Fibroblast of the conjunctiva (primary cell): Measurements from ENCODE around the gene KCNMB3.
"Not testable (repeated sequence)": the region's sequence is repeated elsewhere in the genome, so short reads cannot be mapped to it uniquely, and the experiment has no call there.

Experiments
- DNase-seq: peaks from one replicate; pipeline ENCODE4 v3.0.0-alpha.2; 2010; ENCODE audit warnings: low read depth

KCNMB3 gene

DNA sequence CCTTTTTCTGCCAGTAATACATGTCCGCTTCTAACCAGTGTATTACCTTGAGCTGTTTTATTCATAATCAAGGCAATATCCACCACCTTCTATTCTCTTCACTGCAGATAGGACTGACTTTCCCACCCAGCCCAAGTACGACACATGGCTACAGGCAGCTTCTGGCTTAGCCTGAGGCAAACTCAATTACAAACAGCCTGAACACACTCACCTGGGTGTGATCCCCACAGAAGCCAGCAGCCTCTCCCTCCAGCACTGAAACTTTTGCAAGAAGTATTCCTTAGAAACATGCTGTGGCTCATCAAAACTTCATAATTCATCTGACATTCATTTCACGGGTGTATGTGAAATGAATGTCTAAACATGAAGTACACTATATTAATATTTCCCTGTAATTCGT lies 13.5 kb upstream of the KCNMB3 start:
- DNase-seq, result no peak

DNA sequence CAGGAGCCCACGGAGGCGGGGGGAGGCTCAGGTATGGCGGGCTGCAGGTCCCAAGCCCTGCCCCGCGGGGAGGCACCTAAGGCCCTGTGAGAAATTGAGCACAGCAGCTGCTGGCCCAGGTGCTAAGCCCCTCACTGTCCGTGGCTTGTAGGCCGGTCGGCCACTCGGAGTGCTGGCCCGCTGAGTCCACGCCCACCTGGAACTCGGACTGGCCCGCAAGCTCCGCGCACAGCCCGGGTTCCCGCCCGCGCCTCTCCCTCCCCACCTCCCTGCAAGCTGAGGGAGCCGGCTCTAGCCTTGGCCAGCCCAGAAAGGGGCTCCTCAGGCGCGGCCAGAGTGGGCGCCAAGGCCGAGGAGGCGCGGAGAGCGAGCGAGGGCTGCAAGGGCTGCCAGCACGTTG lies 12.2 kb upstream of the KCNMB3 start:
- no peak for DNase-seq

DNA sequence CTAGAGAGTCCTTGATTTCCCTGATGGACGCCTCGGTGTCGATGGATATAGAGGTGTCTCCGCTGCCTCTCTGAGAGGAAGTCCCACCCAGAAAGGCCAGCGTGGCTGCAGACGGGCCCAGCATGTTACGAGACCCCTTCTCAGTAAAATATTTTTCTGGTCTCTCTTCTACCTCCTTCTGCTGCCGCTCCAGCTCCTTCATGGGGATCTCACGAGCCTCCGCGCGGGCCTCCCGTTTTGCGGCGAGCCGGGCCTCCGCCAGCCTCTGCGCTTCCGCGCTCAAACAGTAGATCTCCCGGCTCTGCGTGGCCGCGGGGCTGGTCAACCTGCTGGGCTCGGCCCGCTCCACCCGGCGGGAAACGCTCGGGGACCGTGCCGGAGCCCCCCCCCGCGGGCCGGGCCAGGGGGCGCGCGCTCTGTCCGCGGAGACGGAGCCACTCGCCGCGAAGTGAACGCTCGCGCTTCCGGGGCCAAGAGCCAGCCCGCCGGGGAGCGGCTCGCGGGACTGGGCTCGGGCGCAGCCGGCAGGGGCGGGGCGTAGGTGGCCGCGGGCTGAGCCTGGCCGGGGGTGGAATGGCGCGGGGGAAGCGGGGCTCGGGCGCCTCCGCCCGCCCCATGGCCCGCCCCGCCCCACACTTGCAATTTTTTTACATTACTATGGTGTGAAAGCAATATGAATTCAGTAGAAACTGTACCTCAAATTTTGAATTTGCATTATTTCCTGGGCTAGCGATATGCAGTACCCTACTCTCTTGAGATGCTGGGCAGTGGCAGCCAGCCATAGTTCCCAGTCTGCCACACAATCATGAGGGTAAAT lies 10.2 kb upstream of the KCNMB3 start:
- peak; percentile 28 for DNase-seq

DNA sequence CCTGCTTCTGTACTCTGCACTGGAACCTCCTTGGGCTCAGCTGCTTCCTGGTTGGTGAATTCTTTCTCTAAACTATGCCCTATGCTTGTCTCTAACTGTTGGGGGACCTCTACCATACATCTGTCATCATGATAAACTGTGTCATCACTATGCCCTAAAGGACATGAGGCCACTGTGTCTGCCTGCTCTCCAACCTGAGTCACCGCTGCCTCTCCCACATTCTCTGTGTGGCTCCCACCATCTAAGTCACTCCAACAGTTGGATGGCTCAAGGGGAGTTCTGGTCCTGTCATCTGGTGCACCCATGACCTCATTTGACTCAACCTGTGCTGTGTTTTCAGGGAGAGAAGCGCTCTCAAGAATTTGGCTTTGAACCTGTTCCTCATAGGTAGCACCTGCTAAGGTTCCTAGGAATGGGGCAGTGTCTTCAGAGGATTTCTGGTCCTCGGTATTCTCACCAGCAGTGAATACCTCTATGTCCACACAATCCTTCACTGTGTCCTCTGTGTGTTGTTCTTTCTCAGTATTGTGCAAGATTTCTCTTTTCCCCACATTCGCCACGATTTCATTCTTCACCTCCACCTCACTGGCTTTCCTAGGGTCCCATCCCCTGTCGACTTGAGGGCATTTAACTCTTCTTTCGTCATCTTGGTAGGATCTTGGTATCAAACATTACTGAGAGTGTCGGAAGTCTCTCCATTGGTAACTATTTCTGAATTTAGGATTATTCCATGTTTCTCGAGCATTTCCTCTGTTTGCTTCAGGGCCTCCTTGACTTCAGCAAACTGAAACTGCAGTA lies 9.2 kb upstream of the KCNMB3 start:
- DNase-seq, result not testable (repeated sequence)

DNA sequence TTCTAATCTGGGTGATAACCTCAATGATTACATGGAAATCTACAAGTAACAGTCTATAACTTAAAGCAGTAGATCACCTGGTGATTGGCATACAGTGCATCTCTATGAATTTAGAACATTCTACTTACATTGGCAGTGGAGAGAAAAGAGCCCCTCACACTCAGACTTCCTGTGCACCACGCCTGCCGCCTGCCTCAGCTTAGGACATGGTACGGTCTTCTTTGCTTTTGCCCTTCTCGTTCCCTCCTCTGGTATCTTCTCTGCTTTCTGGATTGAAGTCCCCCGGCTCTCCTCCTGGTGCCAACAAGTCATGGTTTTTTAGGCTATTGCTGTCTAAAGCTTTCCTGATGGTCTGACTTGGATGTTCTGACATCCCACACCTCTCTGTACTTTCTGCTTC lies 7.9 kb upstream of the KCNMB3 start:
- DNase-seq, result no peak

DNA sequence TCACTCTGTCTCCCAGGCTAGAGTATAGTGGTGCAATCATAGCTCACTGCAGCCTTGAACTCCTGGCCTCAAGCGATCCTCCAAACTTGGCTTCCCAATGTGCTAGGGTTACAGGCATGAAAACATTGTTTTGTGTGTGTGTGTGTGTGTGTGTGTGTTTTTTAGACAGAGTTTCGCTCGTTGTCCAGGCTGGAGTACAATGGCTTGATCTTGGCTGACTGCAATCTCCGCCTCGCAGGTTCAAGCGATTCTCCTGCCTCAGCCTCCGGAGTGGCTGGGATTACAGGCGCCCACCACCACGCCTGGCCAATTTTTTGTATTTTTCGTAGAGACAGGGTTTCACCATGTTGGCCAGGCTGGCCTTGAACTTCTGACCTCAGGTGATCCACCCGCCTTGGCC lies 6.8 kb upstream of the KCNMB3 start:
- DNase-seq, result not testable (repeated sequence)

DNA sequence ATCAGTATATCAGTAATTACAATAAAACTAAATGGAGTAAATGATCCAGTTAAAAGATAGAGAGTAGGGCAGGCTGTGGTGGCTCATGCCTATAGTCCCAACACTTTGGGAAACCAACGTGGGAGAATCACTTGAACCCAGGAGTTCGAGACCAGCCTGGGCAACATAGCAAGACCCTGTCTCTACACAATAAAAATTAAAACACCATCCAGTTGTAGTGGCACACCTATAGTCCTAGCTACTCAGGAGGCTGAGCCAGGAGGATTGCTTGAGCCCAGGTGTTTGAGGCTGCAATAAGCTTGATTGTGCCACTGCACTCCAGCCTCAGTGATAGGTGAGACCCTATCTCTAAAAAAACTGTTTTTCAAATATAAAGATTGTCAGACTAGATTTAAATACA lies 5.9 kb upstream of the KCNMB3 start:
- no peak for DNase-seq

DNA sequence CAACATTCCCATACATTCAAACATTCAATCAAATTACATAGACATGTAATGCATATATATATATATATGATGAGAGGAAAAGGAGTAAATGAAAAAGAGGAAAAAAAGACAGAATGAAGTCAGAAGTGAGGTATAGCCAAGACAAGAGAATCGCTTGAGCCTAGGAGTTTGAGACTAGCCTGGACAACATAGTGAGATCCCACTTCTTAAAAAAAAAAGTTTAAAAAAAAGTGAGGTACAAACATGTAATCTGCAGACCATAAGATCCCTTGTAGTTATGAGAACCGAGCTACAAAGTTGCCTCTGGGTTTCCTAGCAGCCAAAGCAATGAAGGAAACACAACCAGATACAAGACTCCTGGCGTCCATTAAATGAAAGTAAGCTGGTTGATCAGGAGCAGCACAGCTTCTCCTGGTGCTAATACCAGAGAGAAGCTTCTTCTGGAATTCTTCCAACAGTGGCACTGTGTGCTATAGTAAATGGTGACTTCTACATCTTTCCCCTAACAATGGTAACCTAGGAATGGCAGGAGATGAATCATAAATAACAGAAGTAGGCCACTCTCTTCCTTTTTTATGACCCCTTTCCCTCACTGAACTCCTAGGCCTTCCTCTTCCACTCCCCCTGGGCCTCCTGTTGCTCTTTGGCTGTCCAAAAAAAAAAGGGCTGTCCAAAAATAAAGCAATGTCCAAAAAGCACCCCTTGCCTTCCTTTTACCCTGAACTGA lies 3.5 kb downstream of the KCNMB3 start:
- DNase-seq, result no peak

DNA sequence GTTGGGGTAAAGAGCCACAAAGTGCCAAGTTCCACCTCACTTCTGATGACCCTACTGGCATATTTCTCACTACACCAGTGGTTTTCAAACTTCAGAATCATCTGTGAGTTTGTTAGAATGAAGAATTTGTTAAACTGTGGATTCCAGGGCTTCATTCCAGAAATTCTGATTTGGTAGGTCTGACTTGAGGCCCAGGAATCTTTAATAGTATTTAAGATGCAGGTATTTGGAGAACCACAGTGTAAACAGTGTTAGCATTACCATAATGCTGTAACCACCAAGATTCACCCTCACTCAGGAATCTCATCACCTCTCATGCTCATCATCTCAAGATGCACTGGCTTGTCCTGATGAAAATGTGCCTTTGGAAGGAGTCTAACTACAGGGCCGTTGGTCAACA lies 6.0 kb downstream of the KCNMB3 start:
- DNase-seq, result no peak

DNA sequence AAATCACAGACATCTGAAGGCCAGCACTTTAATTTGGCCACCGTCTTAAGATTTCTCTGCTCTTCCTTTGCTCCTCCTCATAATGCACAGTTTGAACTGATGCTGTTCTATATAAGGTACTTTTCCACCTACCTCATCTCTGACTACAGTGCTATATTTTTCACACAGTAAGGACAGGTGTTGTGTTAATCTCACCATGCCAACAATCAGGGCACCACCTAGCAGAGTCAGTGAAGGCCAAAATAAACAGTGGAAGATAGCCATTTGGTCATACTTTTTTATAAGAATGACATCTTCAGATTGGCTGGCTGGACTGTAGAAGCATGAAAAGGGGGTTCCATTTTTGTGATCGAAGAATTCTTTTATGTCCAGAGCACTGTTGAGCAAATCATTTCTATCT lies 8.1 kb downstream of the KCNMB3 start:
- not testable (repeated sequence) for DNase-seq

DNA sequence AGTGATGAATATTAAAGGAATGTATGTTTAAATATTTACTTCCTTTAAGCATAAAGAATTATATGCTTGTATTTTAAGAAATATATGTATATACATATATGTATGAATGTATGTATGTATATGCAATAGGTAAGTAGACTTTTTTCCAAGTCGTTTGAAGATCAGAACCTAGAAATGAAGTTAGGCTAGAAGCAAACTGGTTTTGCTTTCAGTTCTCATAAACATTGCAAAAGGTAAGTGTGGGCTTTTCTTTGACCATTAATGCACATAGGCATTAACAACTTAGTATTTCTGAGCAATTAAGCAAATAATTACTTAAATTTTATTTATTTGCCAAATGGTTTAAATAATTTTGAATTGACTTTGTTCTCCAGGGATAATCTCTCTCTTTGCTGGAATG lies 10.6 kb downstream of the KCNMB3 start:
- DNase-seq, result not testable (repeated sequence)

DNA sequence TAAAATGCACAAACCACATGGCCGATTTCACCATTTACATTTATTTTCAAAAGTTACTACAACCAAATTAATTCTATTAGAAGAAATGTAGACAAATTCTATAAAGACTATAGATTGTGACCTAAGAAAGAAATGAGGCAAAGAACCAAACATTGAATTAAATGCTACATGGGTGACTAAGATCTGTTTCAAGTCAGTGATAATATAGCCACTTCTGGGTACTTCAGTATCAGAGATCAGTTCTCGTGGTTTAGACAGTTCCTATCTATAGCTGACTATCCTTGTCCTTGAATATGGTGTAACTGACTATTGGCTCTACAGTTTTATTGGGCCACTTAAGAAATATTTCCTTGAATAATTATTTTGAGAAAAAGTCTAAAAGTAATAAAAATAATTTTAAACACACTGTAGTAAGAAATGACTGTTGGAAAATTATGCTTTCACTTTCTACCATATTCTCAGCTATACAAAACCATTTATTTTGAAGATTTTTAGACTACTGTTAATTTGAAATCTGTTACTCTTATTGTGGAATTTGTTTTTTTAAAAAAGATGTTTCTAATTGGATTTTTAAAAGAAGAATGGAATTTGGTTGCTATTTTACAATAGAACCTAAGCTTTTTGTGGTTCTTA lies 14.1 kb downstream of the KCNMB3 start:
- no peak for DNase-seq

DNA sequence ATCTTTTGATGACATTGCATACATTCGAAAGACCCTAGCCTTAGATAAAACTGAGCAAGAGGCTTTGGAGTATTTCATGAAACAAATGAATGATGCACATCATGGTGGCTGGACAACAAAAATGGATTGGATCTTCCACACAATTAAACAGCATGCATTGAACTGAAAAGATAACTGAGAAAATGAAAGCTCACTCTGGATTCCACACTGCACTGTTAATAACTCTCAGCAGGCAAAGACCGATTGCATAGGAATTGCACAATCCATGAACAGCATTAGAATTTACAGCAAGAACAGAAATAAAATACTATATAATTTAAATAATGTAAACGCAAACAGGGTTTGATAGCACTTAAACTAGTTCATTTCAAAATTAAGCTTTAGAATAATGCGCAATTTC lies 16.7 kb downstream of the KCNMB3 start:
- DNase-seq, result no peak

DNA sequence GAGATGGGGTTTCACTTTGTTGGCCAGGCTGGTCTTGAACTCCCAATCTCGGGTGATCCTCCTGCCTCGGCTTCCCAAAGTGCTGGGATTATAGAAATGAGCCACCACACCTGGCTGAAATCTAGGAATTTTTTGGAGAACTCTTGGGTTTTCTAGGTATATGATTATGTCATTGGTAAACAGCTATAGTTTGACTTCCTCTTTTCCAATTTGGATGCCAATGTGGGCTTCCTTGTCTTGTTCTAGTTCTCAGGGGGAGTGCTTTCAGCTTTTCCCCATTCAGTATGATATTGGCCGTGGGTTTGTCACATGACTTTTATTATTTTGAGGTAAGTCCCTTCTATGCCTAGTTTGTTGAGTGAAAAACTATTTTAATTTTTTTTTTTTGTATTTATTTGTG lies 17.9 kb downstream of the KCNMB3 start:
- no peak for DNase-seq

DNA sequence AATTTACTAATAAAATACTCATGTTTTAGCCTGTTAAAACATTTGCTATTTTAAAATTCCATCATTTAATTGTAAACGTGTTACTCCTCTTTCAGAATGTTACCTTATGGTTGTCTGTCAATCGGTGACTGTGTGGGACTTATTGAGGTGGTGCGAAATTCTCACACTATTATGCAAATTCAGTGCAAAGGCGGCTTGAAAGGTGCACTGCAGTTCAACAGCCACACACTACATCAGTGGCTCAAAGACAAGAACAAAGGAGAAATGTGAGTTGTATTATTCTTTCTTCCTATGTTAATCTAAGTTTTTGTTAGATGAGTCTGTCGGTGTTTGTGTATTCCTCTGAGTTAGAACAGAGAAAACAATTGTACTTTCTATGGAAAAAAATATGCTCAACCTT lies 21.7 kb downstream of the KCNMB3 start:
- DNase-seq, result no peak

DNA sequence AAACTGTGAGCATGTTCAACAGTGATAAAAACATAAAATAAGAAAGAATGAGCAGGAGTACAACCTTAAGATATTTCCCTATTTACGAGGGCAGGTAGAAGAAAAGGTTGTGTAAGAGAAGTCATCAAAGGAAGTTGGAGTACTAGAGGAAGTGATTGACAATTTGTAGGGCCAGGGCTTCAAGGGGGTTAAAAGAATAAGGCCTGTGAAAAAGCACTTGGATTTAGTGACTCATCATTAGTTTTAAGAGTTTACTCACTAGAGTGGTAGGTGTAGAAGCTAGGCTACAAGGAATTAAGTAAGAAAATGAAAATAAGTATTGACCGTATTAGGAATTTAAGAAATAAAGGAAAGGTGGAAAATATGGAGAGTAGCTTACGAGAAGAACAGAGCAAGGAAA lies 23.6 kb downstream of the KCNMB3 start:
- no peak for DNase-seq

DNA sequence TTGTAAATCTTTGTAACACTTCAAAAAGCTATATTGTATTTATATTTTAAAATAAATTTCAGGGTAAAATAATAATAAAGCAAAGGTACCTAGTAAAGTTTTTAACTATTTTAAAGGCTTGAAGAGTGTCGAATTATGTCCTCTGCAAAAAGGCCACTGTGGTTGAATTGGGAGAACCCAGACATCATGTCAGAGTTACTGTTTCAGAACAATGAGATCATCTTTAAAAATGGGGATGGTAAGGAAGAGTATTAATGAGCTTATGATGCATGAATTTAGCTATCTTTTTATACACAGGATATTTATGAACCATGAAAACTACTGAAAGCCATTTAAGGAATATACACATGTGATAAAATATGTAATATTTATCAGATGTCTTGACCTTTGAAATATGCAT lies 26.3 kb downstream of the KCNMB3 start:
- DNase-seq, result no peak

DNA sequence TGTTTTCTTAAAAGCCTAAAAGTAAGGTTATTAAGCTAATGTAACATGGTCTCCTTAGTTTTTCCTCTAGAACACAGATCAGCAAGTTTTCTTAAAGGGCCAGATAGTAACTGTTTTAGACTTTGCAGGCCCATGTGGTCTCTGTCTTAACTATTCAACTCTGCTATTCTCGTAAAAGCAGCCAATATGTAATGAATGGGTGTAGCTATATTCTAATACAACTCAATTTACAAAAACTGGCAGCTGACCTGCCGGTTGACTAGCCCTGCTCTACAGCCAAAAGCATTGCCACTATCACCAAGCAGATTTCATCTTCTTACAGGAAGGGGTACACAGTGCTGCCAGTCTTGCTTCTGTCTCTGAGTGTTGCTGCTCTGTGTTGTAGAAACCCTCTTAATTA lies 27.4 kb downstream of the KCNMB3 start:
- no peak for DNase-seq

DNA sequence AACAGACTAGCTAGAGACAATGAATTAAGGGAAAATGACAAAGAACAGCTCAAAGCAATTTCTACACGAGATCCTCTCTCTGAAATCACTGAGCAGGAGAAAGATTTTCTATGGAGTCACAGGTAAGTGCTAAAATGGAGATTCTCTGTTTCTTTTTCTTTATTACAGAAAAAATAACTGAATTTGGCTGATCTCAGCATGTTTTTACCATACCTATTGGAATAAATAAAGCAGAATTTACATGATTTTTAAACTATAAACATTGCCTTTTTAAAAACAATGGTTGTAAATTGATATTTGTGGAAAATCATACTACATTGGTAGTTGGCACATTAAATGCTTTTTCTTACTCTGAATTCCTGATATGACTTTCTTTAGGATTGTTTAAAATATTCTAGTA lies 32.7 kb downstream of the KCNMB3 start:
- not testable (repeated sequence) for DNase-seq

DNA sequence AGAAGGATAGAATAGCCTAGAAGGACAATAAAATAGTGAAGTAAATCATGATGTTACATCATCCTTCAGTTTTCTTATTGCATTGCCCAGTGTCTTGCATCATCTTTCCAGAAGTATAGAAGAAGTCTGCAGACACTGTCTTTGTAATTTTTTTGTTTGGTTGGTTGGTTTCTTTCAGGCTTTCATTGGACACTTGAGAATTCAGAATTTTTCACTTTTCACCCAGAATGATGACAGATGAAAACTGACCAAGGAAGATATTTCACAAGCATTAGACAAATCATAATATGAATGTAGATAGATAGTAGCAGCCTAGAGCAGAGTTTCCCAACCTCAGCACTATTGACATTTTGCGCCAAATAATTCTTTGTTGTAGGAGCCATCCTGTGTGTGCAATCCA lies 35.4 kb downstream of the KCNMB3 start:
- DNase-seq, result peak; percentile 56

DNA sequence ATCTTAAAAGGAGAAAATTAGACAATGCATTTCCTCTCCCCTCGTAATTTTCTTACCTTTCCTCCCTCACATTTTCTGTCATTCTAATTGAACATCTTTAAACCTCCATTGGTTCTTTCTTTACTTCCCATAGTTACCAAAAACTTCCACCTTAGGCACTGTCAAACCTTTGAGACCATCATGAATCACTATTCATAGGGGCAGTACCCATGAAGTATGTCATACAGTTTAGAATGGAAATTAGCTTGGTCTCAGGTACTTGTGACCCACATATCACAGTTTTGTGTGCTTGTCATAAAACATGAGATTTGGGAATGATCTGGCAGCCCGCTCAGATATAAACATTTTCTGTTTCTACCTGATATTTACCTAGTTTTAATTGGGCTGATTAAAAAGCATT lies 50.1 kb downstream of the KCNMB3 start:
- DNase-seq, result no peak

DNA sequence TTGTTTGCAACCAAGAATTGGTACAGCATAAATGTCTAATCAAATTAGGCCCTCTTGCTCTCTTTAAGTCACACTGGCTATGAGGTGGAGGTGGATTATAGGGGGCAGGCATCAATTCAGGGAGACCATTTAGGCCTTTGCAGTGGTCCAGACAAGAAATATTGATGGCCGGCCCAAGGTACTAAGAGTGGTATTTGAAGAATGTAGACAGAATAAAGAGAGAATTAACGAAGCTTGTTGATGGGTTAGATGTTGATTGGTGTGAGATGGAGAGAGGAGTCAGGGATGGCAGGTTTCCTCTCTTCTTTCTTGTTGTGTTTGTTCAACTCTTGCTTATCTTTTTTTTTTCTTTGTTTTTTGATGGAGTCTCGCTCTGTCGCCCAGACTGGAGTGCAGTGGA lies 54.2 kb downstream of the KCNMB3 start:
- no peak for DNase-seq
